D341Med (cell line): ENCODE data around the gene LDAF1.
"Not testable (repeated sequence)": the region's sequence is repeated elsewhere in the genome, so short reads cannot be mapped to it uniquely, and the experiment has no call there.

ENCODE experiments used
- DNase-seq: peaks from one replicate; pipeline ENCODE4 v3.0.0; 2012; ENCODE audit warnings: low spot score

The LDAF1 gene

DNA sequence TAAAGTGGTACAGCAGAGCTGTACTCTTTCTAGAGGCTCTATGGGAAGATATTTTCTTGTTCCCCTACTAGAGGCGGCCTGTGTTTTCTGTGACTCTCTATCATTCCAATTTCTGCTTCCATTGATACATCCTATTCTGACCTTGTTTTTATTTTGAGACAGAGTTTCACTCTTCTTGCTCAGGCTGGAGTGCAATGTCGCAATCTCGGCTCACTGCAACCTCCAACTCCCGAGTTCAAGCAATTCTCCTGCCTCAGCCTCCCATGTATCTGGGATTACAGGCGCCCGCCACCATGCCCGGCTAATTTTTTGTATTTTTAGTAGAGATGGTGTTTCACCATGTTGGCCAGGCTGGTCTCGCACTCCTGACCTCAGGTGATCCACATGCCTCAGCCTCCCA, 36.9 kb downstream of the LDAF1 start:
- not testable (repeated sequence) for DNase-seq

DNA sequence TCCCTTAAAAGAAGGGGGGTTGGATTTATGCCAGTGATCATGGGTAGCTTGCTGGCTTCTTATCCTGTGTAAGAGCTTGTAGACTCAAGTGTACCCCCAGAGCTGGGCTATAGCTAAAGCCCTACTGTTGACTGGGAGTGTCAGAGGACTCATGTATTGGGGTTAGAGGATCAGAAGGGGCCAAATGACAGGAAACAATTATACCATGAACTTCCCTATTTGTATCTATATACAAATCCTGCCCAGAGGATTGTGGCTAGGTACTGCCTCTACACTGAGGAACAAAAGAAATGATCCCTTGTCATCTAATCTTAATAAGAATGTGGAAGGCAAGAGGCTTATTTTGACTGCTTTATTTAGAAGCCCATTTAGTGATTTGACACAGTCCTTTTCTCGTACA, 38.6 kb downstream of the LDAF1 start:
- no peak for DNase-seq

DNA sequence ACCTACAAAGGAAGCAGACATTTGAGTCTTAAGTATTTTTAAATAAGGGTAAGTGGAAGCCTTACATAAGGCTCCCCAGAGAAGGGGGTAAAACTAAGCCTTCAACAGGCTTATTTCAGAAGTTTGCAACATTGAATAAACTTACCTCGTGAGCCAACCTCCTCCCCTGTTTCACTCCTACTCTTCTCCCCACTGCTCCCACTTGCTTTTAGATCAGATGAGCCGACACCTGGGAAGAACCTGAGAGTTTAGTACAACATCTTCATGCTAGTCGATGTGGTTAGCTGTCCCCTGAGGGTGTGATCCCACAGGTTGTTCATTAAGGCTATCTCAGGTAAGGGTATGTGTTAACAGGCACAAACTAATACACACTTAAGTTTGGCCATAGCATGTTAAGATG, 39.1 kb downstream of the LDAF1 start:
- no peak for DNase-seq

DNA sequence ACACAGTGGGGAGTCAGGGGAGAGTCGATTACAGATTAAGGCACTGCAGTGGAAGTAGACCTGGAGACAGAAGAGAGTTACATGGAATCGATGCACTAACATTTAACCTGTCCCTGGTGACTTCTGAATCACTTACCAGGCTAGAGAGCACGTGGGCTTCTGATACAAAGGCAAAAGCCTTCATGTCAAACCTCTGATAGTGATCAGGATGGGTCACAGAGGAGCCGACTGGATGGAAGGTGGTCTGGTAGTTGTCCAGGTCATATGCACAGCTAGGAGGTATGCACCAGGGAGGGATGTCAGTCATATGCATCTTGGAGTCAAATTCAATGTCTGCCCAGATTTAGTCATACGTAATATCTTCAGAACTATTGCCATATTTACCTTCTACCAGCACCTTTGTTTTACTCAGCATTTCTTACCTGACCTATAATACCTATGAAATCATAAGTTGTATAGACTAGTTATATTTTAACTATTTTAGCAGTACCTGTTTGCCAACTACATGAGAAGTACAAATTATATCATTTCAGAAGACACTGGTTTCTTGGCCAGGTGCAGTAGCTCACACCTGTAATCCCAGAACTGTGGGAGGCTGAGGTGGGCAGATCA, 41.2 kb downstream of the LDAF1 start:
- no peak for DNase-seq

DNA sequence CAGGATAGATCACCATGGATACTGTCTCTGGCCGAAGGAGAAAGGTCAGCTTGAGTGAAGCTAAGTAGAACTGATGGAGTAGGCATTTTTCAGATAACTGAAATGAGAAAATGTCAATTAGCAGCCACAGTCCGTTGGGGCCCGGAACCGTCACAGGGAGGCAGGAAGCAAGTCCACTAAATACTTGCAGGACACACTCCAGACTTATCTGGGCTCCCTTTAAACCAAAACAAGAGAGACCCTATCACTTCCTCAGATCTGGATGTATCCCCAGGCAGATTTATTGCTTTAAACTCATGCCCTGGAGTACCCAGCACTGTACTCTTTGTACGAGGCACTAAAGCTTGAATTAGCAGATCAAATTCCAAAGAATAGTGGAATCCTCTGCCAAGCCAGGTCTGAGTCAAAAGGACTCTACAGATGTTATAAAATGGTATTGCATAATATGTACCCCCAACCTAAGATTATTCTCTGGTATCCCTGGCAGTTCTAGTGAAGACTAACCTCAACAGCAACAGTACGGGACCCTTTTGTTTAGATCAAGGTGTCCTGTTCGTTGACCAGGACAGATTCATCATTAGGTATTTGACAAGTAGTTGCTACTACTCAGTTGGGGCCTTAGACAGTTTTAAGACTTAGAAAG, 44.8 kb downstream of the LDAF1 start:
- DNase-seq, result no peak

DNA sequence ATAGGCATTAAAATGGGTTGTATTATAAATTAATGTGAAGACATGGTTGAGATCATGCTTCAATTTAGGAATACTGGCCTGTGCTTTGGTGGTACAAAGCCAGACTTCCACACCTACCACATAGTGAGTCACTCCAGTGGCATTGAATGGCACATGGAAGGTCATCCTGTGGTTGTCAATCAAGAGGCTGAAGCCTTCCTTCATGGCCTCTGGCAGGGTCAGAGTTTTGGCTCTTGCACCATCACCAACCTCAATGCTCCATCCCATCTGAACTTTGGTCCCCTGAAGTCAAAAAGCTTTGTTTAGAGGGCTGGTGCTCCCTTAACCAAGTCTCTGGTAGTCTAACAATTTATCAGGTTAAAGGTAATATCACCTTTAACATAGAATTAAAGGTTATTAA, 46.8 kb downstream of the LDAF1 start:
- no peak for DNase-seq

DNA sequence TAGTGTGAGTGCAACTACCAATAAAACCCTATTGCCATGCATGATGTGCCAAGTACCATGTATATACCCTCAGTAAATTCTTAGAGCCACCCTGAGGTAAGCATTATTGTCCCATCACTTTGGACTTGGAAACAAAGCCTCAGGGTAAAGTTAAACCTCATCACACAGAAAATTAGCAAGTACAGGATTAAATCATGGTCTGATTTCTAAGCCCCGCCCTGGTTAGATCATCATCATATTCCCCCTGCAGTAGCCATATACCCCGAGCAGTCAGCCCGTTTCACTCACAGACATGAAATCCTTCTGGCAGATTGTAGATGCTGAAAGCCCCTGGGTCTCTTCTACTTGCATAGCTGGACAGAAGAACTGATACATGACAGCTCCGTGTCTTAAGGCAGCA, 48.1 kb downstream of the LDAF1 start:
- DNase-seq, result no peak

DNA sequence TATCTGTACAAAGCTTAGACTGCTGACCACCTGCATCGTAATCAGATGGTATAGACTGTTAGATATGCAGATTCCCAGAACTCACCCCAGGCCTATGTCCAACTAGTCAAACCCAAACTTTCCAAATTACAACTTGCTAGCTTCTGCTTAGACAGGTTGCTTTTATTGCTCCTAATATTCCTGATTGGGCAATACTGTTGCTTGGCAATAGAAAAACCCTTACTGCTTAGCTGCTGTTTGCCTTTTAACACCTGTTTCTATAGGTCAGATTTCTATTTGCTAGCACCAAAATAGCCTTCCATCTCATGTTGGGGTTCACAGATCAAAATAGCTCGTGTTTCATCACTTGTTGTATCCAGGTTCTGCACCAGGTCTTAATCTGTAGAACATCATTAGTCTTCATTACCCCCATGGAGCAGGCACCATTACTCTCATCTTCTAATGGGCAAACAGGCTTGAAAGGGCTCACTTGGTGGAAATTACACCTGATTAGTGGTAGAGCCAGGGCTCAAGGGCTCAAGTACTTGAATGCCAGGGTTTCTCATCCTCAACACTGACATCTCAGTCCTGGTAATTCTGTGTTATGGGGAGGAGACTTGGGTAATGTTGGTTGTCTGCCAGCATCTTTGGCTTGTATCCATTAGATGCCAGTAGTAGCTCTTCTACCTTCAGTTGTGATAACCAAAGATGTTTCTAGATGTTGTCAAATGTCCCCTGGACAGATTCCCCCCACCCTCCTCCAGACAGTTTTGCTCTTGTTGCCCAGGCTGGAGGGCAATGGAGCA, 50.2 kb downstream of the LDAF1 start:
- no peak for DNase-seq

DNA sequence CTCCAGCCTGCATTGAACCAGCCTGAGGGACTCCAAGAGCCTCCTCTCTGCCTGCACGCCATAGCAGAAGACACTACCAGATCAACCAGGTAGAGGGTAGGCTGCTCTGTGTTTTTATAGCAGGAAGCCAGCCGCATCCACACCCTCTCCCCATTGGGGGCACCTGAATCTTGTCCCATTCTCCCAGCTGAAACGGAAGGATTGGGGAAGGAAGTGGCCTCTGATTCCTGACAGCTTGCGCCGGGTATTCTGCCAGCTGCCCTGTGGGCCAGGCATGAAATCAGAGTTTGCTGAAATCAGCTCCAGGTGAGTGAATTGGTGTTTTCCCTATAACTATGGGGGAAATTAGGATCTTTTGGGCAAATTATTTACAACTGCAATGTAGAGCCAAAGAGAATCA, 53.0 kb downstream of the LDAF1 start, which contains the start of gene ZP2:
Gene ZP2 (minus strand): TSS at position 89 of the 400 bp plus-strand sequence. CDS start 27 bp downstream, at position 62.
- no peak for DNase-seq

DNA sequence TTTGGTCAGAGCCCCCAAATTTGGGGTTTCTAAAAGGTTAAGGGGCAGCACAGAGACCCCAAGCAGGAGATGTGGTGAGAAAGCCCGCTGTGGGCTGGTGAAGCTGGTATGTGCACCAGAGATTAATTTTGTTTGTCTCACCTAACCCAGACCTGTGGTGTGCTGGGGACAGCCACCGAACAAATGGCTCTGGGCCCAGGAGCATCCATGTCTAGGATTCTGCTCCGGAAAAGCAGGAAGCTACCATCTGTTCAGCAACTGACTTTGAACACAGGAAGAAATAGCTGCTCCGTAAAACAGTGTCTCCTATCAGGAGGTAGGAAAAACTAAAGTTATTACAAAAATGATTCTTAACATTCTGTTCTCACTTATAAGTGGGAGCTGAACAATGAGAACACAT, 55.6 kb downstream of the LDAF1 start:
- no peak for DNase-seq

DNA sequence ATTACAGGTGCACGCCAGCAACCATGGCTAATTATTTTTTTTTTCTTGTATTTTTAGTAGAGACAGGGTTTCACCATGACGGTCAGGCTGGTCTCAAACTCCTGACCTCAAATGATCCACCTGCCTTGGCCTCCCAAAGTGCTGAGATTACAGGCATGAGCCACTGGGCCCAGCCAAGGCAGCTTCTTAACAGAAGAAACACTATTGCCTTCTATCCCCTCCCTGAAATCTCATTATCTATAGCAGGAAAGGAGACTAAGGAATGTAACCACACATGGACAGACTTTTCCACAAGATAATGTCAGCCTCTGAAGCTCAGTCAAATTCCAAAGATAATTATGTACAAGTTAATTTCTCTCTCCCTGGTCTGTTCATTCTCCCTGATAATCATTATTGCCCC, 58.6 kb downstream of the LDAF1 start:
- no peak for DNase-seq

DNA sequence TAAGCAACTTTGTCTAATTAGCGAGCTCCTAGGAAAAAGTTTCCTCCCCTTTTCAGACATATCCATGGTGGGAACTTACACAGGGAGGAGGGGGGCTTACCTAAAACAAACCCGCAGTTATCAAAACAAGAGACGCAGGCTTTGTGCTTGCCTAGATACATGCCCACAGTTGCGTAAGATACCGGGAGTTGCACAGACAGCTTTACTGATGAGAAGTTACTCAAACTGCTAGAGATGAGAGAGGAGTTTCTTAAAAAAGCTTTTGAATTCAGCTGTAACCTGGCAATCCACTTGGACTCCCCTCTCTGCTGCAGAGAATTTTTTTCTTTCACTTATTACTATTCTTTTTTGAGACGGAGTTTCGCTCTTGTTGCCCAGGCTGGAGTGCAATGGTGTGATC, 59.7 kb downstream of the LDAF1 start:
- DNase-seq, result no peak

DNA sequence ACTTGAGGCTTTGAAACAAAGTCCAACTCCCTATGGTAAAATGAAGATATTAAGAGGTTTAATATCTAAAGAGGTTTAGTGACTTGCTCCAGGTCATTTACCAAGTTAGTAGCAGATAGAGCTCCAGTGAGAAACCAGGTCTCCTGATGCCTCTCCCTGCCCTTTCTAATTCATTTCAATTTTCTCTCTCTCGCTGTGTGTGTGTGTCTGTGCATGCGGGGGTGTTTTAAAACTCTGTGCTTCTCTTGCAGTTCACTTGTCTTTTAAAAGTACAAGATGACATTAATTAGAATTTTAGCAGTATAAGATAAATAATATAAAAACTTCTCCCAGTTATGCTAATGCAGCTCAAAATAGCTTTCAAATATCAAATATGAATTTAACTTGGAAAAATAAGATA, 61.1 kb downstream of the LDAF1 start:
- no peak for DNase-seq

DNA sequence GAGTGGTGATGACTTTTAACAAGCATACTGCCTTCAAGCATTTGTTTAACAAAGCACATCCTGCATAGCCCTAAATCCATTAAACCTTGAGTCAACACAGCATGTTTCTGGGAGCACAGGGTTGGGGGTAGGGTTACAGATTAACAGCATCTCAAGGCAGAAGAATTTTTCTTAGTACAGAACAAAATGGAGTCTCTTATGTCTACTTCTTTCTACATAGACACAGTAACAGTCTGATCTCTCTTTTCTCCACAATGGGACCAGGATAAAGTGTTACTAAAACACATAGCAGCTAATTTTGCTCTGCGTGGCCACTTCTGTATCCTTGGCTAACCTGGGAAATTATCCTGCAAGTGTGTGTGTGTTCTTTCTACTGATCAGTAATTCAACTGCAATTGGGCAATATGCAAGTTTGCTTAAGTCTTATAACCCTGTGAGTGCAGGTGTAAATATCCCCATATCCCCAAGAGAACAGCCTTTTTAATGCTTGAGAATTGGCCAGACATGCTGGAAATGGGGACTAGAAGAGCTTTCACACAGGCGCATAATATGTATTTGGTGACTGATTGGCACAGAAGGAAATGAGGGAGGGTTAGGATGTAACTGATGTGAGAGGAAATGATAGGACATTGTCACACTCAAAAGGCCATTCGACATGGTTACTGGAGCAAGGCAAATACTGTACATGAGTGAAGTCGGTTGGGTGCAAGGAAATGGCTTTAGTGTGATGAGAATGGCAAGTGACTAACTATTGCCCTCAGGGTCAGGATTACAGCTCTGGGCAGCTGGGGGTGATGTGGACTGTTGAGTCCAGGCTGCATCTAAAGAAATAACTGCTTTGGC, 64.2 kb downstream of the LDAF1 start:
- DNase-seq, result no peak

DNA sequence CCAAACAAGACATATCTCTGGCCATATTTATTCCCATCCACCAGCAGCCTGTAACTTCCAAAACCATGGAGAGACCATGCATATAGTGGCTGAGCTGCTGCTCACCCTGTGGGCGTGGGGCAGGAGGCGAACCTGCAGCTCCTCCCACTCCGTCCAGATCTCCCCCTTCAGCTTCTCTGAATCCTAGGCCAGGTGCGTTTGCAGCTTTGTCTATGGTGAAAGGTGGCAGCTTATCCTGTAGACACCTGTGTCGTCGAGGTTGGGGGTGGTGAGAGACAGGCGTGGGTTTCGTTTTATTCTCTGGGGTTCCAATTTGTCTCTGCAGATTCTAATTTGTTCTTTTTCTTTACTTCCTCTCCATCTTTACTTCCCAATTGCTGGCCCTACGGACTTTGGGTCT, 65.3 kb downstream of the LDAF1 start:
- no peak for DNase-seq

DNA sequence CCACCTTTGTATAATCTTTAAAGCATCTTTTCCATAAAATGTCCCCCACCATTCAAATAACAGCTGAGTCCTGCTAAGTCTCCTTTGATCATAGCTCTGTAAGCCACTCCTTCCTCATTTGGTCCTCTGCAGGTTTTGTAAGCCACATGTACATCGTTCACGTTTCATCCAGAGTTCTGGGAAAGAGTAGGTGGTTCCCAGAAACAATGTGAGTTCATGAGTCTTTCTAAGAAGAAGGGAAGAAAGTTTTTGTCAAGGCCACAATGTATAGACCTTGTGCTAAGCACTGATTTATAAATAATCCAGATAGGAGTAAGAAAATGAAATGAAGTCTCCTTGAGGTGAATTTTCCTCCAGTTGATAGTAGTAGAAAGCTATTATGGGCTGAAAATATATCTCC, 66.3 kb downstream of the LDAF1 start:
- DNase-seq, result no peak

DNA sequence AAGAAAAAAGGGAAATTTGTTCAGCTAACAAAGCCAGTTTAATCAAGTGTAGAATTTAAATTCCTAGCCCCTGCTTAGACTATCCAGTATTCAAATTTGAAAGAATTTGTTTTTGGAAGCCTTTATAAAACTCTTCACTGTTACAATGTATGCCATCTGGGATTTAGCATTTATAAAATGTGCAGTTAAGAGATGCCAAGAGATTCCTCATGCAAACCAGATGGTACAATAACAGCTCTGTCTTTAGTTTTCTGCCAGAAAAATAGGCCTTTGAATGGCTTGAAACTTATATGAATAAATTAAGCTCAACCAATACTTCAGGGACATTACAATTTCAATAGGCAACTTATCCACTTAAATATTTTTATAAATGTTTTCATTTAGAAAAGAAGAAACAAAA, 68.3 kb downstream of the LDAF1 start:
- no peak for DNase-seq

DNA sequence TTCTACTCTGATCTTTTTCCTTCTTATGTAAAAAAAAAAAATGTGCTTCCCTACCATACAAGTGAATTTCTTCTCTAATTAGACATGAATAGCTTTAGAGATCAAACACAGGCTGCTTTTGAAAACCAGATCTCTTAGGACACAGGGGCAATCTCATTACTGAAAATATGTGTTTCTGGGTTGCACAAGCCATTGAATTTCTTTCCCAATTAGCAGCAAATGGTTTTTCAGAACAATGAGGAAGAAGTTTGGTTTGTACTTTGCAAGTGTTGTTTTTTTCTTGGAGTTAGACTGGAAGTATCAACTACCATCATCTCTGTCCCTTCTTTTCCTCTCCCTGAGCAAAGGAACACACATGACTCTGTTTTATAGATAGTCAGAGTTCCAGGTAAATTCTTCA, 69.4 kb downstream of the LDAF1 start:
- DNase-seq, result no peak

DNA sequence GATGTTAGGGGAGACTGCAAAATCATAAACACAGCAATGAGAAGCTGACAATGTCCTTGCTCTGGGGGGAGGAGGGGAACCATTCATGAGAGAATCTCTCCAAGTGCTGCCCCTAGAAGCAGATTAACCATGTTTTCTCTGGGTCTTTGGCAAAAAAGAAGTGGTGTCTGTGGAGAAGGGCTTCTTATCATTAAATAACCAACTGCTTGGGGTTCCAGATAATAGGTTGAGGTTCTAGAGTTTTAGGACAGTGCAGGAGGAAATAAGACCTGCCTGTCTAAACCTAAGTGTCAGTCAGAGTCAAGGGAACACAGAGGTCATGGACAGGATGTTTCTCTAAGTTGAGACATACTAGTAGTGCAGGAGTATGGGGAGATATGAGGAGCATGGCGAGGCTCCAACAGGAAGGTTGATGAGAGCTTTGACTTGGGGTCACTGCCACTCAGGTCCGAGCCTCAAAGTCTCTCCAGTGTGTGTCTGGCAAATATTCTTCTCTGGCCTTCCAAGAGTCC, 69.9 kb downstream of the LDAF1 start:
- no peak for DNase-seq
